H9 (cell line): Measurements from ENCODE around the gene BCKDHB. TPM values are rescaled to one million over a fixed set of nuclear protein-coding genes. Genes with fewer than 3 reads are reported as not detected.

Experiments used
- DNase-seq: peaks from one replicate; pipeline ENCODE4 v3.0.0-alpha.2; 2017
- H2AFZ ChIP-seq: one replicate; pipeline ENCODE4 v1.6.1; 2013; ENCODE audit warnings: mild to moderate bottlenecking, low read length, control low read depth, moderate library complexity
- H2AK5ac ChIP-seq: 2 replicates; pipeline ENCODE4 v1.6.1; 2013; ENCODE audit warnings: low read length, control low read depth, mixed read lengths; ENCODE audit not compliant: insufficient read length
- H2BK120ac ChIP-seq: one replicate; pipeline ENCODE4 v1.6.1; 2013; ENCODE audit warnings: low read depth, mild to moderate bottlenecking, low read length, control low read depth, inconsistent platforms; ENCODE audit not compliant: poor library complexity, severe bottlenecking
- H2BK12ac ChIP-seq: 2 replicates; pipeline ENCODE4 v1.6.1; 2013; ENCODE audit warnings: low read length, control low read depth, mixed read lengths, low read depth; ENCODE audit not compliant: insufficient read length
- H2BK15ac ChIP-seq: 2 replicates; pipeline ENCODE4 v1.6.1; 2013; ENCODE audit warnings: low read depth, low read length, control low read depth
- H2BK20ac ChIP-seq: one replicate; pipeline ENCODE4 v1.6.1; 2013; ENCODE audit warnings: low read depth, mild to moderate bottlenecking, low read length, control low read depth, inconsistent platforms; ENCODE audit not compliant: poor library complexity, severe bottlenecking
- H2BK5ac ChIP-seq: 2 replicates; pipeline ENCODE4 v1.6.1; 2013; ENCODE audit warnings: low read length, control low read depth, mixed read lengths; ENCODE audit not compliant: insufficient read length
- H3K14ac ChIP-seq: 2 replicates; pipeline ENCODE4 v1.6.1; 2013; ENCODE audit warnings: low read length, control low read depth; ENCODE audit not compliant: insufficient read depth
- H3K18ac ChIP-seq: 2 replicates; pipeline ENCODE4 v1.6.1; 2013; ENCODE audit warnings: low read depth, mild to moderate bottlenecking, mixed read lengths, low read length, control low read depth; ENCODE audit not compliant: insufficient read length
- H3K23ac ChIP-seq: 2 replicates; pipeline ENCODE4 v1.6.1; 2013; ENCODE audit warnings: low read length, control low read depth, mixed read lengths, low read depth; ENCODE audit not compliant: insufficient read length
- H3K23me2 ChIP-seq: 2 replicates; pipeline ENCODE4 v1.6.1; 2013; ENCODE audit warnings: low read depth, mild to moderate bottlenecking, mixed read lengths, low read length, control low read depth; ENCODE audit not compliant: insufficient read length, poor library complexity, severe bottlenecking
- H3K27ac ChIP-seq: 2 replicates; pipeline ENCODE4 v1.5.1; 2013; ENCODE audit warnings: low read length, control low read depth, mixed read lengths, low read depth; ENCODE audit not compliant: insufficient read length
- H3K27me3 ChIP-seq: 2 replicates; pipeline ENCODE4 v1.6.1; 2013; ENCODE audit warnings: low read length, control low read depth, inconsistent platforms; ENCODE audit not compliant: insufficient read depth
- H3K4ac ChIP-seq: 2 replicates; pipeline ENCODE4 v1.6.1; 2013; ENCODE audit warnings: low read depth, mild to moderate bottlenecking, control low read depth, inconsistent platforms, low read length, moderate library complexity
- H3K4me1 ChIP-seq: 2 replicates; pipeline ENCODE4 v1.6.1; 2013; ENCODE audit warnings: low read length, control low read depth, inconsistent platforms; ENCODE audit not compliant: insufficient read depth
- H3K4me2 ChIP-seq: 2 replicates; pipeline ENCODE4 v1.6.1; 2013; ENCODE audit warnings: low read length, control low read depth, mixed read lengths; ENCODE audit not compliant: insufficient read length, insufficient read depth
- H3K56ac ChIP-seq: 2 replicates; pipeline ENCODE4 v1.6.1; 2013; ENCODE audit warnings: low read depth, mild to moderate bottlenecking, mixed read lengths, low read length, control low read depth; ENCODE audit not compliant: insufficient read length
- H3K79me1 ChIP-seq: 2 replicates; pipeline ENCODE4 v1.6.1; 2013; ENCODE audit warnings: low read depth, mild to moderate bottlenecking, moderate library complexity, low read length, control low read depth, inconsistent platforms; ENCODE audit not compliant: insufficient read depth, poor library complexity, severe bottlenecking
- H3K79me2 ChIP-seq: 2 replicates; pipeline ENCODE4 v1.6.1; 2013; ENCODE audit warnings: low read length, control low read depth, inconsistent platforms; ENCODE audit not compliant: insufficient read depth
- H3K9ac ChIP-seq: 2 replicates; pipeline ENCODE4 v1.6.1; 2013; ENCODE audit warnings: low read length, control low read depth, mixed read lengths; ENCODE audit not compliant: insufficient read length; ENCODE audit errors: extremely low read depth
- H3K9me3 ChIP-seq: one replicate; pipeline ENCODE4 v1.6.1; 2013; ENCODE audit warnings: low read depth, low read length, inconsistent platforms; ENCODE audit not compliant: control insufficient read depth
- H3T11ph ChIP-seq: one replicate; pipeline ENCODE4 v1.6.1; 2013; ENCODE audit warnings: mild to moderate bottlenecking, low read length, control low read depth, inconsistent platforms
- H4K20me1 ChIP-seq: one replicate; pipeline ENCODE4 v1.6.1; 2013; ENCODE audit not compliant: control insufficient read depth, insufficient read length, insufficient read depth
- H4K5ac ChIP-seq: 2 replicates; pipeline ENCODE4 v1.6.1; 2013; ENCODE audit warnings: low read depth, mild to moderate bottlenecking, mixed read lengths, low read length, control low read depth; ENCODE audit not compliant: insufficient read length
- H4K8ac ChIP-seq: replicated peaks from 2 replicates; pipeline ENCODE4 v1.6.1; 2013; ENCODE audit warnings: low read length, control low read depth, mixed read lengths, low read depth; ENCODE audit not compliant: insufficient read length
- H4K91ac ChIP-seq: 2 replicates; pipeline ENCODE4 v1.6.1; 2013; ENCODE audit warnings: low read depth, mild to moderate bottlenecking, moderate library complexity, mixed read lengths, low read length, control low read depth; ENCODE audit not compliant: insufficient read length
- H3K27ac Mint-ChIP-seq, 3 experiments: 2 replicates in 2 of 3; 3 replicates in 1 of 3; pipeline ENCODE4 v1.8.0; 2020 to 2021; ENCODE audit warnings: mixed read lengths in 3 of 3, mild to moderate bottlenecking in 1 of 3, moderate library complexity in 1 of 3
- H3K27me3 Mint-ChIP-seq: 2 replicates; pipeline ENCODE4 v1.8.0; 2021; ENCODE audit warnings: low read depth, mild to moderate bottlenecking, moderate library complexity, mixed read lengths
- H3K36me3 Mint-ChIP-seq, 3 experiments: 2 replicates in 2 of 3; 3 replicates in 1 of 3; pipeline ENCODE4 v1.8.0; 2020 to 2021; ENCODE audit warnings: low read depth in 3 of 3, mixed read lengths in 3 of 3; ENCODE audit not compliant: insufficient read depth in 1 of 3
- H3K4me1 Mint-ChIP-seq, 2 experiments: 2 replicates each; pipeline ENCODE4 v1.8.0; 2020; ENCODE audit warnings: mixed read lengths in 2 of 2
- H3K4me3 Mint-ChIP-seq, 2 experiments: 2 replicates in 1 of 2; 3 replicates in 1 of 2; pipeline ENCODE4 v1.8.0; 2020 to 2021; ENCODE audit warnings: mild to moderate bottlenecking in 2 of 2, mixed read lengths in 2 of 2, moderate library complexity in 1 of 2
- H3K9me3 Mint-ChIP-seq, 2 experiments: 2 replicates in 1 of 2; 3 replicates in 1 of 2; pipeline ENCODE4 v1.8.0; 2020; ENCODE audit warnings: mild to moderate bottlenecking in 2 of 2, mixed read lengths in 2 of 2, moderate library complexity in 1 of 2
- WGBS: extraction: QIAGEN DNeasy Blood & Tissue Kit; methylation state at CpG from one replicate; pipeline ENCODE4 v1.1.7; 2013; ENCODE audit warnings: missing lambda C conversion rate, low lambda C conversion rate, mixed read lengths; ENCODE audit not compliant: insufficient read length; ENCODE audit errors: extremely low coverage; 5-methylcytosine and 5-hydroxymethylcytosine counted together
- total RNA-seq: library from RNA; stranded (reverse); gene quantifications from 2 replicates; pipeline ENCODE4 v1.2.1, GENCODE V29; 2021
- TF ChIP-seq, protein P1 (sequence below): fragments of 200-600 bp; sonication (generic); conservative IDR thresholded peaks from 3 replicates; pipeline ENCODE4 v1.8.0; 2021; ENCODE audit warnings: antibody characterized with exemption, mild to moderate bottlenecking

Gene BCKDHB
- total RNA-seq, 1 experiment from 2014 or later = 26.6 TPM

DNA sequence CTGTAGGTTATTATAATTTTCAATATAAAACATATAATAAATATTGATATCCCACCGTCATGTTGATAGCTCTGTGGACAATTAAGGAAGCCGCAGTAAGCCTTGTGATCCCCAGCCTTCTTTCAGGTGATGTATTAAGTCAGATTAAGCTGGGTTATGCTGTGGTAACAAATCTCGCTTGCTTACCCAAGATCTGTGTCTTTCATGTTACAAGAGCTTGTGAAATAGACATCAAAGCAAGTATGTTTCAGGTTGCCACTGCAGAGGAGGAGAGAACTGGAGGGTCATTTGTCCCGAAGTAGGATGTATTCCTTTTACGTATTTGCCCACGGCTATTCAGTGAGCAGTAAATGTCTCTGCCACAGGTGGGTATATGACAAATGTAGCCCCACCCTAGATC is 17.8 kb upstream of the BCKDHB start:
- Histone ChIP-seq H3K56ac (no peak overlapping the region), H3K23ac (no peak overlapping the region), H3K27me3 (no peaks in the 10 kb centered on the region), H2BK5ac (no peak overlapping the region), H3K79me1 (no peaks in the 10 kb centered on the region), H3K4me1 (no peaks in the 10 kb centered on the region), H2BK12ac (no peak overlapping the region), H2BK120ac (no peak overlapping the region), H3K23me2 (no peaks in the 10 kb centered on the region), H3K9me3 (no peaks in the 10 kb centered on the region), H3T11ph (no peak overlapping the region), H2AK5ac (no peak overlapping the region), H4K5ac (no peak overlapping the region), H4K91ac (no peak overlapping the region), H2BK15ac (no peak overlapping the region), H3K4me2 (no peak overlapping the region), H4K8ac (no peak overlapping the region), H2AFZ (no peak overlapping the region), H3K27ac (no peak overlapping the region), H4K20me1 (no peaks in the 10 kb centered on the region), H3K4ac (no peak overlapping the region), H3K18ac (no peak overlapping the region), H3K9ac (no peak overlapping the region), H2BK20ac (no peak overlapping the region), H3K14ac (no peak overlapping the region), H3K79me2 (no peaks in the 10 kb centered on the region)
- no peaks in the 10 kb centered on the region for H3K9me3 Mint-ChIP-seq
- no peaks in the 10 kb centered on the region for H3K27me3 Mint-ChIP-seq
- H3K36me3 Mint-ChIP-seq = no peaks in the 10 kb centered on the region
- H3K4me3 Mint-ChIP-seq = no peak overlapping the region
- H3K27ac Mint-ChIP-seq = no peak overlapping the region
- no peaks in the 10 kb centered on the region for H3K4me1 Mint-ChIP-seq
- TF ChIP-seq, protein P1, sequence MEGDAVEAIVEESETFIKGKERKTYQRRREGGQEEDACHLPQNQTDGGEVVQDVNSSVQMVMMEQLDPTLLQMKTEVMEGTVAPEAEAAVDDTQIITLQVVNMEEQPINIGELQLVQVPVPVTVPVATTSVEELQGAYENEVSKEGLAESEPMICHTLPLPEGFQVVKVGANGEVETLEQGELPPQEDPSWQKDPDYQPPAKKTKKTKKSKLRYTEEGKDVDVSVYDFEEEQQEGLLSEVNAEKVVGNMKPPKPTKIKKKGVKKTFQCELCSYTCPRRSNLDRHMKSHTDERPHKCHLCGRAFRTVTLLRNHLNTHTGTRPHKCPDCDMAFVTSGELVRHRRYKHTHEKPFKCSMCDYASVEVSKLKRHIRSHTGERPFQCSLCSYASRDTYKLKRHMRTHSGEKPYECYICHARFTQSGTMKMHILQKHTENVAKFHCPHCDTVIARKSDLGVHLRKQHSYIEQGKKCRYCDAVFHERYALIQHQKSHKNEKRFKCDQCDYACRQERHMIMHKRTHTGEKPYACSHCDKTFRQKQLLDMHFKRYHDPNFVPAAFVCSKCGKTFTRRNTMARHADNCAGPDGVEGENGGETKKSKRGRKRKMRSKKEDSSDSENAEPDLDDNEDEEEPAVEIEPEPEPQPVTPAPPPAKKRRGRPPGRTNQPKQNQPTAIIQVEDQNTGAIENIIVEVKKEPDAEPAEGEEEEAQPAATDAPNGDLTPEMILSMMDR = no peak
- no peak for DNase-seq
- no CpG with 5 or more reads among the region's 6 CpGs for WGBS
